Brain microvascular endothelial cell (primary cell): ENCODE results near the gene ZFHX3.

Experiments used
- DNase-seq: peaks from one replicate; pipeline ENCODE4 v3.0.0-alpha.2; 2020
- H3K27ac ChIP-seq: fragments of 250-450 bp; sonication (Bioruptor Pico); 2 replicates; pipeline ENCODE4 v1.5.1; 2020; ENCODE audit warnings: mild to moderate bottlenecking, moderate library complexity
- H3K27me3 ChIP-seq: fragments of 250-450 bp; sonication (Bioruptor Pico); replicated peaks from 2 replicates; pipeline ENCODE4 v1.5.1; 2020; ENCODE audit warnings: mild to moderate bottlenecking
- H3K36me3 ChIP-seq: fragments of 250-450 bp; sonication (Bioruptor Pico); replicated peaks from 2 replicates; pipeline ENCODE4 v1.5.1; 2020; ENCODE audit warnings: mild to moderate bottlenecking
- H3K4me3 ChIP-seq: 2 replicates; pipeline ENCODE4 v1.5.1; 2011; ENCODE audit warnings: low read depth, mild to moderate bottlenecking, control low read depth, low read length, moderate library complexity
- CTCF ChIP-seq: IDR thresholded peaks from 2 replicates; pipeline ENCODE4 v1.5.1; 2011; ENCODE audit warnings: low read depth, mild to moderate bottlenecking, moderate library complexity, low read length, control low read depth, inconsistent platforms; ENCODE audit errors: missing control alignments
- in situ Hi-C: cut with HindIII; loops from 2 replicates; pipeline ENCODE4 v1.10.0; 2017; ENCODE audit warnings: low sequenced_read_pairs, low pct_ligation_motif_present

Gene ZFHX3

GRCh38 chr16:72884573-72884972 is 163.4 kb downstream of the ZFHX3 start:
- no peak for DNase-seq
- no peak for TF ChIP-seq CTCF
- no peak overlapping the region for H3K27ac ChIP-seq
- H3K27me3 ChIP-seq, result no peaks in the 10 kb centered on the region
- no peak overlapping the region for H3K4me3 ChIP-seq
- in situ Hi-C loops, result no loop called here
- peaks cover 13% of the 10 kb centered on the region for H3K36me3 ChIP-seq

GRCh38 chr16:72884037-72884436 is 163.9 kb downstream of the ZFHX3 start:
- DNase-seq, result peak; percentile 49
- TF ChIP-seq CTCF, result no peak
- in situ Hi-C loops, result no loop called here
- H3K36me3 ChIP-seq, result peaks cover 12% of the 10 kb centered on the region
- no peaks in the 10 kb centered on the region for H3K27me3 ChIP-seq
- no peak overlapping the region for H3K4me3 ChIP-seq
- H3K27ac ChIP-seq, result no peak overlapping the region

- in situ Hi-C loops, result no loop called here
- no peak overlapping the region for H3K27ac ChIP-seq
Measured at GRCh38 chr16:72879846-72880245, 168.1 kb downstream of the ZFHX3 start.

GRCh38 chr16:72878301-72879269 is 169.3 kb downstream of the ZFHX3 start:
- Histone ChIP-seq H3K36me3 (no peaks in the 10 kb centered on the region), H3K27ac (peak overlapping the region; percentile 91), H3K27me3 (no peaks in the 10 kb centered on the region), H3K4me3 (no peak overlapping the region)
- in situ Hi-C loops, result no loop called here
- no peak for TF ChIP-seq CTCF
- DNase-seq, result peak; percentile 86

More at GRCh38 chr16:72879846-72880245, 168.1 kb downstream of the ZFHX3 start:
- H3K27me3 ChIP-seq, result no peaks in the 10 kb centered on the region
- no peak for DNase-seq
- H3K36me3 ChIP-seq, result no peaks in the 10 kb centered on the region
- no peak for TF ChIP-seq CTCF
- H3K4me3 ChIP-seq, result no peak overlapping the region

GRCh38 chr16:72877374-72878028 is 170.4 kb downstream of the ZFHX3 start:
- peak overlapping the region; percentile 91 for H3K27ac ChIP-seq
- peak; percentile 89 for DNase-seq
- no peak overlapping the region for H3K4me3 ChIP-seq
- in situ Hi-C loops, result no loop called here
- no peak for TF ChIP-seq CTCF
- H3K27me3 ChIP-seq, result no peaks in the 10 kb centered on the region
- H3K36me3 ChIP-seq, result no peaks in the 10 kb centered on the region
